A673 (cell line): ENCODE measurements around the gene MRPL43.

Experiments used
- EZH2 ChIP-seq: fragments of 200-600 bp; sonication (generic); IDR thresholded peaks from 2 replicates; pipeline ENCODE4 v1.6.1; 2017; ENCODE audit warnings: borderline replicate concordance, low read depth, mild to moderate bottlenecking, mixed read lengths, antibody characterized with exemption, low read length; ENCODE audit not compliant: poor library complexity, severe bottlenecking
- TF ChIP-seq, protein P1 (sequence below): fragments of 300-800, 200-600 bp; sonication (generic); conservative IDR thresholded peaks from 2 replicates; pipeline ENCODE4 v1.5.1; 2017; ENCODE audit warnings: low read depth, mild to moderate bottlenecking, antibody characterized with exemption, low read length, moderate library complexity, mixed read lengths

- TF ChIP-seq EZH2, result no peak
- TF ChIP-seq, protein P1, sequence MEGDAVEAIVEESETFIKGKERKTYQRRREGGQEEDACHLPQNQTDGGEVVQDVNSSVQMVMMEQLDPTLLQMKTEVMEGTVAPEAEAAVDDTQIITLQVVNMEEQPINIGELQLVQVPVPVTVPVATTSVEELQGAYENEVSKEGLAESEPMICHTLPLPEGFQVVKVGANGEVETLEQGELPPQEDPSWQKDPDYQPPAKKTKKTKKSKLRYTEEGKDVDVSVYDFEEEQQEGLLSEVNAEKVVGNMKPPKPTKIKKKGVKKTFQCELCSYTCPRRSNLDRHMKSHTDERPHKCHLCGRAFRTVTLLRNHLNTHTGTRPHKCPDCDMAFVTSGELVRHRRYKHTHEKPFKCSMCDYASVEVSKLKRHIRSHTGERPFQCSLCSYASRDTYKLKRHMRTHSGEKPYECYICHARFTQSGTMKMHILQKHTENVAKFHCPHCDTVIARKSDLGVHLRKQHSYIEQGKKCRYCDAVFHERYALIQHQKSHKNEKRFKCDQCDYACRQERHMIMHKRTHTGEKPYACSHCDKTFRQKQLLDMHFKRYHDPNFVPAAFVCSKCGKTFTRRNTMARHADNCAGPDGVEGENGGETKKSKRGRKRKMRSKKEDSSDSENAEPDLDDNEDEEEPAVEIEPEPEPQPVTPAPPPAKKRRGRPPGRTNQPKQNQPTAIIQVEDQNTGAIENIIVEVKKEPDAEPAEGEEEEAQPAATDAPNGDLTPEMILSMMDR, result no peak
Measured at GRCh38 chr10:101001659-101002035, 14.3 kb upstream of the MRPL43 start.
